OCI-LY3 (cell line): Measurements from ENCODE around the gene TDRD9.

ENCODE experiments used
- EZH2phosphoT487 ChIP-seq: fragments of 200-600 bp; shearing (Covaris generic); IDR thresholded peaks from 2 replicates; pipeline ENCODE4 v1.6.1; 2018; ENCODE audit warnings: antibody characterized with exemption, mixed run types, low read depth
- TF ChIP-seq, protein P1 (sequence below): fragments of 200-600, 300-600 bp; sonication (generic); IDR thresholded peaks from 2 replicates; pipeline ENCODE4 v1.5.1; 2014; ENCODE audit warnings: antibody characterized with exemption, low read length, low read depth

DNA sequence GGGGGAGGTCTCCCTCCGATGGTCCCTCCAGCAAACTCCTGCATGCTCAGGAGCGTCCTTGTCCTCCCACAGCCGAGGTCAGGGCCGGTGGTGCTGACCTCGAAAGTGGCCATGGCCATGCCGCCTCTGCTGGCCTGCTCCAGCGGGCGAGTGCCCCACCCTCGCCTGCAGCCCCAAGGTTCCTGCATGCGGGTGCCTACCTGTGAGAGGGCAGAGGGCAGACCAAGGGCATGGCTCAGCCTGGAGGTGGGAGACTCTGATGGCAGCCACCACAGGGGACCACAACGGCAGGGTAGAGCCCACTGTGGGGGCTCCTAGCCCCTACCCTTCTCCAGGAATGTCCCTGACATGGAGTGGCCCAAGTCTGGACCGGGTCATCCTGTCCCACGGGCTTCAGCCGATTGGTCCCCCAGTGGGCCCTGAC is 42.7 kb upstream of the TDRD9 start:
- TF ChIP-seq, protein P1, sequence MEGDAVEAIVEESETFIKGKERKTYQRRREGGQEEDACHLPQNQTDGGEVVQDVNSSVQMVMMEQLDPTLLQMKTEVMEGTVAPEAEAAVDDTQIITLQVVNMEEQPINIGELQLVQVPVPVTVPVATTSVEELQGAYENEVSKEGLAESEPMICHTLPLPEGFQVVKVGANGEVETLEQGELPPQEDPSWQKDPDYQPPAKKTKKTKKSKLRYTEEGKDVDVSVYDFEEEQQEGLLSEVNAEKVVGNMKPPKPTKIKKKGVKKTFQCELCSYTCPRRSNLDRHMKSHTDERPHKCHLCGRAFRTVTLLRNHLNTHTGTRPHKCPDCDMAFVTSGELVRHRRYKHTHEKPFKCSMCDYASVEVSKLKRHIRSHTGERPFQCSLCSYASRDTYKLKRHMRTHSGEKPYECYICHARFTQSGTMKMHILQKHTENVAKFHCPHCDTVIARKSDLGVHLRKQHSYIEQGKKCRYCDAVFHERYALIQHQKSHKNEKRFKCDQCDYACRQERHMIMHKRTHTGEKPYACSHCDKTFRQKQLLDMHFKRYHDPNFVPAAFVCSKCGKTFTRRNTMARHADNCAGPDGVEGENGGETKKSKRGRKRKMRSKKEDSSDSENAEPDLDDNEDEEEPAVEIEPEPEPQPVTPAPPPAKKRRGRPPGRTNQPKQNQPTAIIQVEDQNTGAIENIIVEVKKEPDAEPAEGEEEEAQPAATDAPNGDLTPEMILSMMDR, result no peak
- no peak for TF ChIP-seq EZH2phosphoT487
